Transverse colon (tissue), 4 donors: ENCODE data around the gene SEL1L3.

Experiments used
- POLR2AphosphoS5 ChIP-seq, 3 donors: sonication (generic); formaldehyde crosslinking; IDR thresholded peaks; one replicate each; pipeline ENCODE4 v1.6.1; 2016; ENCODE audit warnings: antibody characterized with exemption in 3 of 3
- TF ChIP-seq, protein P1 (sequence below), 5 experiments: fragments of 200-600 bp in 3 of 5; fragments of 450-650 bp in 2 of 5; sonication (generic) in 3 of 5; IDR thresholded peaks; 1 replicate in 2 of 5; 2 replicates in 3 of 5; pipeline ENCODE4 v1.5.1; 2016 to 2017; ENCODE audit warnings: antibody characterized with exemption in 5 of 5, inconsistent platforms in 3 of 5, mild to moderate bottlenecking in 2 of 5, moderate library complexity in 1 of 5

GRCh38 chr4:25827897-25828296 lies 34.9 kb downstream of the SEL1L3 start:
- TF ChIP-seq, protein P1, sequence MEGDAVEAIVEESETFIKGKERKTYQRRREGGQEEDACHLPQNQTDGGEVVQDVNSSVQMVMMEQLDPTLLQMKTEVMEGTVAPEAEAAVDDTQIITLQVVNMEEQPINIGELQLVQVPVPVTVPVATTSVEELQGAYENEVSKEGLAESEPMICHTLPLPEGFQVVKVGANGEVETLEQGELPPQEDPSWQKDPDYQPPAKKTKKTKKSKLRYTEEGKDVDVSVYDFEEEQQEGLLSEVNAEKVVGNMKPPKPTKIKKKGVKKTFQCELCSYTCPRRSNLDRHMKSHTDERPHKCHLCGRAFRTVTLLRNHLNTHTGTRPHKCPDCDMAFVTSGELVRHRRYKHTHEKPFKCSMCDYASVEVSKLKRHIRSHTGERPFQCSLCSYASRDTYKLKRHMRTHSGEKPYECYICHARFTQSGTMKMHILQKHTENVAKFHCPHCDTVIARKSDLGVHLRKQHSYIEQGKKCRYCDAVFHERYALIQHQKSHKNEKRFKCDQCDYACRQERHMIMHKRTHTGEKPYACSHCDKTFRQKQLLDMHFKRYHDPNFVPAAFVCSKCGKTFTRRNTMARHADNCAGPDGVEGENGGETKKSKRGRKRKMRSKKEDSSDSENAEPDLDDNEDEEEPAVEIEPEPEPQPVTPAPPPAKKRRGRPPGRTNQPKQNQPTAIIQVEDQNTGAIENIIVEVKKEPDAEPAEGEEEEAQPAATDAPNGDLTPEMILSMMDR (IDR thresholded peaks at IDR 0.05), result no peak
- TF ChIP-seq POLR2AphosphoS5 (IDR thresholded peaks at IDR 0.05), result no peak
